HCT116 (cell line): ENCODE measurements around the gene LDHAL6B. TPM values are rescaled to one million over a fixed set of nuclear protein-coding genes. Genes with fewer than 3 reads are reported as not detected.

Source experiments
- ATAC-seq: fragments of 200-7000 bp; cut with Tn5 transposase; 2 replicates; pipeline ENCODE4 v1.9.1; 2020; ENCODE audit warnings: mild to moderate bottlenecking, moderate library complexity
- BruUV-seq: library from RNA; stranded (reverse); fragments of 400-500 nt; replicated peaks from 2 replicates; lab custom pipeline; 2021; lab: Mats Ljungman, UMichigan
- CTCF ChIA-PET: fragments of 300-600 bp; sonication (Branson Sonifier 250); formaldehyde crosslinking; loops from one replicate; lab custom pipeline; 2021; ENCODE audit warnings: antibody characterized with exemption; lab: Charles Lee
- POLR2A ChIA-PET: fragments of 300-600, 350-600 bp; sonication (Branson Sonifier 250); formaldehyde crosslinking; loops from one replicate; lab custom pipeline; 2021; ENCODE audit warnings: antibody characterized with exemption; lab: Charles Lee
- RAD21 ChIA-PET, 2 experiments: fragments of 300-600 bp; sonication (Branson Sonifier 250); formaldehyde crosslinking; loops; one replicate each; lab custom pipeline; 2023; ENCODE audit warnings: low total read pairs in 2 of 2; ENCODE audit not compliant: uncharacterized antibody in 2 of 2, unreplicated experiment in 2 of 2, low non-redundant PET in 1 of 2; lab: Charles Lee
- DNase-seq: peaks from one replicate; pipeline ENCODE4 v3.0.0-alpha.2; 2010; ENCODE audit warnings: low read depth, low spot score
- H2AFZ ChIP-seq: fragments of 200-600 bp; shearing (Covaris generic), sonication (generic); 2 replicates; pipeline ENCODE4 v1.6.1; 2017; ENCODE audit warnings: low read depth, mixed run types, mixed read lengths, antibody characterized with exemption, low read length; ENCODE audit not compliant: poor library complexity, severe bottlenecking
- H3K27ac ChIP-seq: 2 replicates; pipeline ENCODE4 v1.5.1; 2012; ENCODE audit warnings: low read depth, low read length
- H3K27me3 ChIP-seq: fragments of 200-600 bp; sonication (generic); 2 replicates; pipeline ENCODE4 v1.6.1; 2016; ENCODE audit warnings: mixed run types, low read length, mixed read lengths; ENCODE audit not compliant: insufficient read depth
- H3K36me3 ChIP-seq, 2 experiments: fragments of 200-500 bp in 1 of 2; fragments of 200-600 bp in 1 of 2; sonication (Bioruptor generic) in 1 of 2; sonication (generic) in 1 of 2; 2 replicates each; pipeline versions ENCODE4 v1.5.1 to v1.6.1; 2014 to 2016; ENCODE audit warnings: low read length in 2 of 2, inconsistent platforms in 1 of 2, mixed read lengths in 1 of 2, mixed run types in 1 of 2; ENCODE audit not compliant: insufficient read depth in 2 of 2, control insufficient read depth in 1 of 2
- H3K4me1 ChIP-seq, 2 experiments: fragments of 200-600 bp in 1 of 2; sonication (generic) in 1 of 2; 2 replicates each; pipeline versions ENCODE4 v1.5.1 to v1.6.1; 2012 to 2017; ENCODE audit warnings: low read length in 2 of 2, inconsistent platforms in 1 of 2, mild to moderate bottlenecking in 1 of 2, mixed read lengths in 1 of 2, mixed run types in 1 of 2, moderate library complexity in 1 of 2; ENCODE audit not compliant: insufficient read depth in 2 of 2, control insufficient read depth in 1 of 2
- H3K4me2 ChIP-seq: fragments of 200-600 bp; sonication (generic); 2 replicates; pipeline ENCODE4 v1.6.1; 2017; ENCODE audit warnings: mixed run types, low read length, mixed read lengths
- H3K4me3 ChIP-seq, 2 experiments: fragments of 200-600 bp in 1 of 2; sonication (generic) in 1 of 2; replicated peaks in 1 of 2; 2 replicates each; pipeline ENCODE4 v1.5.1; 2011 to 2016; ENCODE audit warnings: low read length in 2 of 2, control low read depth in 1 of 2, low read depth in 1 of 2, mild to moderate bottlenecking in 1 of 2, mixed read lengths in 1 of 2, mixed run types in 1 of 2
- H3K79me2 ChIP-seq: fragments of 200-600 bp; sonication (generic); 2 replicates; pipeline ENCODE4 v1.6.1; 2017; ENCODE audit warnings: mild to moderate bottlenecking, mixed run types, low read length, moderate library complexity, mixed read lengths; ENCODE audit not compliant: insufficient read depth
- H3K9ac ChIP-seq: fragments of 200-600 bp; sonication (generic); 2 replicates; pipeline ENCODE4 v1.6.1; 2016; ENCODE audit warnings: low read length, mixed read lengths
- H3K9me2 ChIP-seq: fragments of 200-600 bp; sonication (generic), shearing (Covaris generic); 2 replicates; pipeline ENCODE4 v1.6.1; 2017; ENCODE audit warnings: mixed run types, mild to moderate bottlenecking, moderate library complexity; ENCODE audit not compliant: insufficient read depth
- H3K9me3 ChIP-seq, 2 experiments: fragments of 200-500 bp in 1 of 2; fragments of 200-600 bp in 1 of 2; sonication (Bioruptor generic) in 1 of 2; sonication (generic) in 1 of 2; 2 replicates each; pipeline ENCODE4 v1.6.1; 2014 to 2017; ENCODE audit warnings: low read length in 2 of 2, mixed read lengths in 2 of 2, inconsistent platforms in 1 of 2, low read depth in 1 of 2, mild to moderate bottlenecking in 1 of 2, mixed run types in 1 of 2, moderate library complexity in 1 of 2; ENCODE audit not compliant: control insufficient read depth in 1 of 2, insufficient read depth in 1 of 2
- H4K20me1 ChIP-seq: fragments of 200-600 bp; sonication (generic), shearing (Covaris generic); 2 replicates; pipeline ENCODE4 v1.6.1; 2017; ENCODE audit warnings: mixed run types, mild to moderate bottlenecking, moderate library complexity; ENCODE audit not compliant: insufficient read depth
- CBX3 ChIP-seq: IDR thresholded peaks from 2 replicates; pipeline ENCODE4 v1.6.1; 2012; ENCODE audit warnings: low read depth
- CEBPB ChIP-seq: IDR thresholded peaks from 2 replicates; pipeline ENCODE4 v1.6.1; 2012; ENCODE audit warnings: low read depth
- CTCF ChIP-seq, 3 experiments: fragments of 200-600 bp in 1 of 3; sonication (generic) in 1 of 3; IDR thresholded peaks in 2 of 3; conservative IDR thresholded peaks in 1 of 3; 2 replicates each; pipeline ENCODE4 v1.5.1; 2012 to 2017; ENCODE audit warnings: low read depth in 2 of 3, low read length in 2 of 3, antibody characterized with exemption in 1 of 3, borderline replicate concordance in 1 of 3, control low read depth in 1 of 3, mild to moderate bottlenecking in 1 of 3, mixed read lengths in 1 of 3, mixed run types in 1 of 3, moderate library complexity in 1 of 3; ENCODE audit not compliant: insufficient read depth in 1 of 3
- ELF1 ChIP-seq: IDR thresholded peaks from 2 replicates; pipeline ENCODE4 v1.6.1; 2012; ENCODE audit warnings: low read depth, borderline replicate concordance
- EZH2 ChIP-seq: fragments of 200-600 bp; sonication (generic); IDR thresholded peaks from 2 replicates; pipeline ENCODE4 v1.6.1; 2017; ENCODE audit warnings: antibody characterized with exemption, mixed run types
- JUND ChIP-seq: IDR thresholded peaks from 2 replicates; pipeline ENCODE4 v1.6.1; 2012
- POLR2A ChIP-seq: IDR thresholded peaks from 2 replicates; pipeline ENCODE4 v1.7.0; 2011; ENCODE audit warnings: borderline replicate concordance; ENCODE audit not compliant: insufficient read depth, insufficient read length; ENCODE audit errors: extremely low read depth
- POLR2AphosphoS5 ChIP-seq: IDR thresholded peaks from 2 replicates; pipeline ENCODE4 v1.6.1; 2011; ENCODE audit warnings: mild to moderate bottlenecking, low read depth, low read length, moderate library complexity
- RAD21 ChIP-seq: IDR thresholded peaks from 2 replicates; pipeline ENCODE4 v1.6.1; 2012; ENCODE audit warnings: low read depth, mild to moderate bottlenecking
- SIN3A ChIP-seq: IDR thresholded peaks from 2 replicates; pipeline ENCODE4 v1.6.1; 2012; ENCODE audit warnings: low read depth
- SP1 ChIP-seq: IDR thresholded peaks from 2 replicates; pipeline ENCODE4 v1.6.1; 2012; ENCODE audit warnings: low read depth
- TCF7L2 ChIP-seq: IDR thresholded peaks from 2 replicates; pipeline ENCODE4 v1.7.0; 2011; ENCODE audit warnings: borderline replicate concordance, inconsistent platforms; ENCODE audit not compliant: insufficient read depth, insufficient read length; ENCODE audit errors: extremely low read depth
- YY1 ChIP-seq: IDR thresholded peaks from 2 replicates; pipeline ENCODE4 v1.6.1; 2011; ENCODE audit warnings: low read length, low read depth, moderate library complexity, mild to moderate bottlenecking; ENCODE audit not compliant: insufficient replicate concordance; ENCODE audit errors: extremely low read depth
- ZFX ChIP-seq: fragments of 450-650 bp; IDR thresholded peaks from 2 replicates; pipeline ENCODE4 v1.6.1; 2017
- ZNF274 ChIP-seq: fragments of 200-500 bp; sonication (Bioruptor generic); IDR thresholded peaks from 2 replicates; pipeline ENCODE4 v1.6.1; 2014; ENCODE audit warnings: mild to moderate bottlenecking, low read depth, low read length, inconsistent platforms
- intact Hi-C: fragments of 100-400 bp; cut with micrococcal nuclease; formaldehyde crosslinking; loops from 2 replicates; pipeline ENCODE4 v1.10.0; 2022
- total RNA-seq: library from RNA; stranded (reverse); gene quantifications from one replicate; pipeline ENCODE4 v1.2.1, GENCODE V29; 2021; ENCODE audit not compliant: unreplicated experiment
- TF ChIP-seq, protein P1 (sequence below): IDR thresholded peaks from 2 replicates; pipeline ENCODE4 v1.6.1; 2012
- TF ChIP-seq, protein P2 (sequence below): IDR thresholded peaks from 2 replicates; pipeline ENCODE4 v1.6.1; 2011; ENCODE audit warnings: mild to moderate bottlenecking, low read length, moderate library complexity; ENCODE audit not compliant: insufficient replicate concordance; ENCODE audit errors: extremely low read depth
- TF ChIP-seq, protein P3 (sequence below): IDR thresholded peaks from 2 replicates; pipeline ENCODE4 v1.6.1; 2012
- TF ChIP-seq, protein P4 (sequence below): IDR thresholded peaks from 2 replicates; pipeline ENCODE4 v1.6.1; 2012; ENCODE audit warnings: low read depth

LDHAL6B gene
- total RNA-seq, 1 experiment from 2014 or later, result not detected

- no peak overlapping the region for H2AFZ ChIP-seq
- peaks cover 4% of the 10 kb centered on the region; the same call in 1 of the 2 replicates for H3K79me2 ChIP-seq
- no peaks in the 10 kb centered on the region for H4K20me1 ChIP-seq
- TSS peak; percentile 42 for BruUV-seq
- no peaks in the 10 kb centered on the region for H3K9me2 ChIP-seq
- H3K9me3 ChIP-seq, result no peaks in the 10 kb centered on the region
- ATAC-seq (peak; percentile 88), DNase-seq (peak; percentile 83)
- peak overlapping the region; percentile 30; the same call in 1 of the 2 replicates for H3K9ac ChIP-seq
- H3K36me3 ChIP-seq, result 0 out of 4 replicates have a peak, but pooled peaks cover 0 to 10% of the 10 kb centered on the region in 2 experiments
- CTCF ChIA-PET, result no interaction called here
- H3K4me3 ChIP-seq, result peak overlapping the region in 1 of 2 experiments; percentile 11; a peak in 1 of 4 replicates
- peaks cover 21 to 24% of the 10 kb centered on the region in 2 experiments for H3K4me1 ChIP-seq
- POLR2A ChIA-PET, result no interaction called here
- H3K4me2 ChIP-seq, result peak overlapping the region; percentile 61
- no peaks in the 10 kb centered on the region for H3K27me3 ChIP-seq
- intact Hi-C loops, result loop anchor here (5.0 kb wide), 1 partner anchor 116 kb away; the partner anchor contains the start of gene MYO1E
- H3K27ac ChIP-seq, result peak overlapping the region; percentile 2; the same call in 1 of the 2 replicates
- RAD21 ChIA-PET, result no interaction called here
- TF ChIP-seq SIN3A, result no peak
- TF ChIP-seq, protein P1, sequence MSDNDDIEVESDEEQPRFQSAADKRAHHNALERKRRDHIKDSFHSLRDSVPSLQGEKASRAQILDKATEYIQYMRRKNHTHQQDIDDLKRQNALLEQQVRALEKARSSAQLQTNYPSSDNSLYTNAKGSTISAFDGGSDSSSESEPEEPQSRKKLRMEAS, result no peak
- TF ChIP-seq, protein P2, sequence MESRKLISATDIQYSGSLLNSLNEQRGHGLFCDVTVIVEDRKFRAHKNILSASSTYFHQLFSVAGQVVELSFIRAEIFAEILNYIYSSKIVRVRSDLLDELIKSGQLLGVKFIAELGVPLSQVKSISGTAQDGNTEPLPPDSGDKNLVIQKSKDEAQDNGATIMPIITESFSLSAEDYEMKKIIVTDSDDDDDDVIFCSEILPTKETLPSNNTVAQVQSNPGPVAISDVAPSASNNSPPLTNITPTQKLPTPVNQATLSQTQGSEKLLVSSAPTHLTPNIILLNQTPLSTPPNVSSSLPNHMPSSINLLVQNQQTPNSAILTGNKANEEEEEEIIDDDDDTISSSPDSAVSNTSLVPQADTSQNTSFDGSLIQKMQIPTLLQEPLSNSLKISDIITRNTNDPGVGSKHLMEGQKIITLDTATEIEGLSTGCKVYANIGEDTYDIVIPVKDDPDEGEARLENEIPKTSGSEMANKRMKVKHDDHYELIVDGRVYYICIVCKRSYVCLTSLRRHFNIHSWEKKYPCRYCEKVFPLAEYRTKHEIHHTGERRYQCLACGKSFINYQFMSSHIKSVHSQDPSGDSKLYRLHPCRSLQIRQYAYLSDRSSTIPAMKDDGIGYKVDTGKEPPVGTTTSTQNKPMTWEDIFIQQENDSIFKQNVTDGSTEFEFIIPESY, result no peak
- TF ChIP-seq JUND, result peak; percentile 45; the same call in 1 of the 2 replicates
- TF ChIP-seq, protein P3, sequence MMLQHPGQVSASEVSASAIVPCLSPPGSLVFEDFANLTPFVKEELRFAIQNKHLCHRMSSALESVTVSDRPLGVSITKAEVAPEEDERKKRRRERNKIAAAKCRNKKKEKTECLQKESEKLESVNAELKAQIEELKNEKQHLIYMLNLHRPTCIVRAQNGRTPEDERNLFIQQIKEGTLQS, result no peak
- TF ChIP-seq SP1, result peak; percentile 66
- TF ChIP-seq ELF1, result no peak
- TF ChIP-seq, protein P4, sequence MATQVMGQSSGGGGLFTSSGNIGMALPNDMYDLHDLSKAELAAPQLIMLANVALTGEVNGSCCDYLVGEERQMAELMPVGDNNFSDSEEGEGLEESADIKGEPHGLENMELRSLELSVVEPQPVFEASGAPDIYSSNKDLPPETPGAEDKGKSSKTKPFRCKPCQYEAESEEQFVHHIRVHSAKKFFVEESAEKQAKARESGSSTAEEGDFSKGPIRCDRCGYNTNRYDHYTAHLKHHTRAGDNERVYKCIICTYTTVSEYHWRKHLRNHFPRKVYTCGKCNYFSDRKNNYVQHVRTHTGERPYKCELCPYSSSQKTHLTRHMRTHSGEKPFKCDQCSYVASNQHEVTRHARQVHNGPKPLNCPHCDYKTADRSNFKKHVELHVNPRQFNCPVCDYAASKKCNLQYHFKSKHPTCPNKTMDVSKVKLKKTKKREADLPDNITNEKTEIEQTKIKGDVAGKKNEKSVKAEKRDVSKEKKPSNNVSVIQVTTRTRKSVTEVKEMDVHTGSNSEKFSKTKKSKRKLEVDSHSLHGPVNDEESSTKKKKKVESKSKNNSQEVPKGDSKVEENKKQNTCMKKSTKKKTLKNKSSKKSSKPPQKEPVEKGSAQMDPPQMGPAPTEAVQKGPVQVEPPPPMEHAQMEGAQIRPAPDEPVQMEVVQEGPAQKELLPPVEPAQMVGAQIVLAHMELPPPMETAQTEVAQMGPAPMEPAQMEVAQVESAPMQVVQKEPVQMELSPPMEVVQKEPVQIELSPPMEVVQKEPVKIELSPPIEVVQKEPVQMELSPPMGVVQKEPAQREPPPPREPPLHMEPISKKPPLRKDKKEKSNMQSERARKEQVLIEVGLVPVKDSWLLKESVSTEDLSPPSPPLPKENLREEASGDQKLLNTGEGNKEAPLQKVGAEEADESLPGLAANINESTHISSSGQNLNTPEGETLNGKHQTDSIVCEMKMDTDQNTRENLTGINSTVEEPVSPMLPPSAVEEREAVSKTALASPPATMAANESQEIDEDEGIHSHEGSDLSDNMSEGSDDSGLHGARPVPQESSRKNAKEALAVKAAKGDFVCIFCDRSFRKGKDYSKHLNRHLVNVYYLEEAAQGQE, result no peak
- TF ChIP-seq ZNF274, result no peak
- TF ChIP-seq EZH2, result no peak
- no peak for TF ChIP-seq RAD21
- no peak for TF ChIP-seq POLR2A
- TF ChIP-seq ZFX, result no peak
- no peak for TF ChIP-seq CBX3
- no peak for TF ChIP-seq CTCF (IDR thresholded peaks at IDR 0.05 in 2 of 3, conservative IDR thresholded peaks at IDR 0.05 in 1 of 3; ENCODE audit: borderline replicate concordance in 1 of 3, insufficient read depth in 1 of 3, low read depth in 2 of 3, low read length in 2 of 3)
- no peak for TF ChIP-seq YY1
- TF ChIP-seq POLR2AphosphoS5, result no peak
- no peak for TF ChIP-seq TCF7L2
- peak; percentile 95 for TF ChIP-seq CEBPB
Observed at GRCh38 chr15:59255680-59256336, 49.2 kb downstream of the LDHAL6B start.
